Smooth muscle cell (in vitro differentiated cells): Measurements from ENCODE around the gene TEDC1. TPM values are rescaled to one million over a fixed set of nuclear protein-coding genes. Genes with fewer than 3 reads are reported as not detected.

Experiments used
- DNase-seq: peaks from one replicate; lab custom pipeline; 2025; ENCODE audit not compliant: unreplicated experiment; lab: John Stamatoyannopoulos, UW
- H2AFZ ChIP-seq: fragments of 200-600 bp; sonication (generic); 2 replicates; pipeline ENCODE4 v1.6.0; 2016; ENCODE audit warnings: antibody characterized with exemption, low read depth, mild to moderate bottlenecking
- H3F3A ChIP-seq: fragments of 200-600 bp; sonication (generic); 2 replicates; pipeline ENCODE4 v1.6.0; 2017; ENCODE audit warnings: antibody characterized with exemption, low read depth
- H3K27ac ChIP-seq: fragments of 200-600 bp; sonication (generic); 2 replicates; pipeline ENCODE4 v1.5.1; 2016; ENCODE audit warnings: low read depth, mild to moderate bottlenecking
- H3K27me3 ChIP-seq: fragments of 200-600 bp; sonication (generic); 2 replicates; pipeline ENCODE4 v1.6.1; 2016; ENCODE audit warnings: low read depth, mild to moderate bottlenecking
- H3K36me3 ChIP-seq: fragments of 200-600 bp; sonication (generic); 2 replicates; pipeline ENCODE4 v1.5.1; 2016; ENCODE audit warnings: low read depth
- H3K4me1 ChIP-seq: fragments of 200-600 bp; sonication (generic); 2 replicates; pipeline ENCODE4 v1.5.1; 2016; ENCODE audit warnings: low read depth
- H3K4me2 ChIP-seq: fragments of 200-600 bp; sonication (generic); 2 replicates; pipeline ENCODE4 v1.6.0; 2016; ENCODE audit warnings: mild to moderate bottlenecking
- H3K4me3 ChIP-seq: fragments of 200-600 bp; sonication (generic); 2 replicates; pipeline ENCODE4 v1.5.1; 2016; ENCODE audit warnings: mild to moderate bottlenecking
- H3K79me2 ChIP-seq: fragments of 200-600 bp; sonication (generic); 2 replicates; pipeline ENCODE4 v1.6.0; 2016; ENCODE audit warnings: low read depth, mild to moderate bottlenecking
- H3K9ac ChIP-seq: fragments of 200-600 bp; sonication (generic); 2 replicates; pipeline ENCODE4 v1.6.0; 2016; ENCODE audit warnings: low read depth
- H3K9me3 ChIP-seq: fragments of 200-600 bp; sonication (generic); replicated peaks from 2 replicates; pipeline ENCODE4 v1.5.1; 2016; ENCODE audit warnings: low read depth
- H4K20me1 ChIP-seq: fragments of 200-600 bp; sonication (generic); 2 replicates; pipeline ENCODE4 v1.6.0; 2016; ENCODE audit warnings: low read depth
- WGBS: methylation state at CpG from one replicate; pipeline ENCODE4 v1.1.7; 2016; ENCODE audit warnings: low lambda C conversion rate; 5-methylcytosine and 5-hydroxymethylcytosine counted together
- polyA plus RNA-seq: library from polyadenylated mRNA; unstranded; fragments of >200 nt; fragmentation: Nextera tagmentation; extraction: Ambion mirVana; gene quantifications from 2 replicates; pipeline ENCODE4 v1.2.1, GENCODE V29; 2016
- total RNA-seq: library from RNA; depleted of rRNA; stranded (reverse); fragments of >200 nt; gene quantifications from 2 replicates; pipeline ENCODE4 v1.2.3, GENCODE V29; 2014
- TF ChIP-seq, protein P1 (sequence below): fragments of 200-600 bp; sonication (generic); IDR thresholded peaks from 2 replicates; pipeline ENCODE4 v1.5.1; 2017; ENCODE audit warnings: borderline replicate concordance, mild to moderate bottlenecking, antibody characterized with exemption; ENCODE audit not compliant: insufficient read depth, poor library complexity, severe bottlenecking

The TEDC1 gene
- total and polyA plus RNA-seq, 2 experiments from 2014 or later = 3.8 to 8.2 TPM

DNA sequence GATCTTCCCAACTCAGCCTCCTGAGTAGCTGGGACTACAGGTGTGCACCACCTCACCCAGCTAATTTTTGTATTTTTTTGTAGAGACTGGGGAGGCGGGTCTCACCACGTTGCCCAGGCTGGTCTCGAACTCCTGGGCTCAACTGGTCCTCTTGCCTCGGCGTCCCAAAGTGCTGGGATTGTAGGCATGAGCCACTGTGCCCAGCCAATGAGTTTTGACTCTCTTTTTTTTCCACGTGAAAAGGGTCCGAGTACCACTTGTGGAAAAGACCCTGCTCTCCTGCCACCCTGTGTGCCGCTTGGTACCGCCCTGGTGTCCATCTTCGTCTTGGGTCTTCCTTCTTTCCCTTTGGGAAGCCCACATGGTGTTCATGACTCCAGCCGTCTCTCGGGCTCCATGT, 17.6 kb downstream of the TEDC1 start:
- Histone ChIP-seq H3K27ac (no peak overlapping the region), H3K27me3 (peaks cover 5% of the 10 kb centered on the region), H3K36me3 (no peaks in the 10 kb centered on the region), H4K20me1 (no peaks in the 10 kb centered on the region), H2AFZ (no peak overlapping the region), H3F3A (no peaks in the 10 kb centered on the region), H3K79me2 (no peaks in the 10 kb centered on the region), H3K4me2 (no peak overlapping the region), H3K4me1 (no peaks in the 10 kb centered on the region), H3K9ac (no peak overlapping the region), H3K9me3 (no peaks in the 10 kb centered on the region), H3K4me3 (no peak overlapping the region)
- 81% methylated on average over 12 of the region's 12 CpGs for WGBS
- DNase-seq = no peak
- TF ChIP-seq, protein P1, sequence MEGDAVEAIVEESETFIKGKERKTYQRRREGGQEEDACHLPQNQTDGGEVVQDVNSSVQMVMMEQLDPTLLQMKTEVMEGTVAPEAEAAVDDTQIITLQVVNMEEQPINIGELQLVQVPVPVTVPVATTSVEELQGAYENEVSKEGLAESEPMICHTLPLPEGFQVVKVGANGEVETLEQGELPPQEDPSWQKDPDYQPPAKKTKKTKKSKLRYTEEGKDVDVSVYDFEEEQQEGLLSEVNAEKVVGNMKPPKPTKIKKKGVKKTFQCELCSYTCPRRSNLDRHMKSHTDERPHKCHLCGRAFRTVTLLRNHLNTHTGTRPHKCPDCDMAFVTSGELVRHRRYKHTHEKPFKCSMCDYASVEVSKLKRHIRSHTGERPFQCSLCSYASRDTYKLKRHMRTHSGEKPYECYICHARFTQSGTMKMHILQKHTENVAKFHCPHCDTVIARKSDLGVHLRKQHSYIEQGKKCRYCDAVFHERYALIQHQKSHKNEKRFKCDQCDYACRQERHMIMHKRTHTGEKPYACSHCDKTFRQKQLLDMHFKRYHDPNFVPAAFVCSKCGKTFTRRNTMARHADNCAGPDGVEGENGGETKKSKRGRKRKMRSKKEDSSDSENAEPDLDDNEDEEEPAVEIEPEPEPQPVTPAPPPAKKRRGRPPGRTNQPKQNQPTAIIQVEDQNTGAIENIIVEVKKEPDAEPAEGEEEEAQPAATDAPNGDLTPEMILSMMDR = no peak

DNA sequence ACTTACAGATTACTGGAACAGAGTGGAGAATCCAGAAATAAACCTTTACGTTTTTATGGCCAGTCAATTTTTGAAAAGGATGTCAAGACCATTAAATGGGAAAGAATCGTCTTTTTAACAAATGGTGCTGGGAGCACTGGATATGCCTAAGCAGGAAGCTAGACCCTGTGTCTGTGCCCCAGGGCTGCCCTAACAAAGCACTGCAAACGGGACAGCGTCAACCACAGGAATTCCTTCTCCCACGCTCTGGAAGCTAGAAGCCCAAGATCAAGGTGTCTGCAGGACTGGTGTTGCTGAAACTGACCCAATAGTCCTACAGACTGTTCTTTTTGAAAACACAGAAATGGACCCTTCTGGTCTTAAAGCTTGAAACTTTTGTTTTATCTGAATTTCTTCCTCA, 26.1 kb downstream of the TEDC1 start:
- H3K36me3 ChIP-seq = no peaks in the 10 kb centered on the region
- H3K27me3 ChIP-seq = no peaks in the 10 kb centered on the region
- no peaks in the 10 kb centered on the region for H3K9me3 ChIP-seq
- TF ChIP-seq, protein P1 = no peak
- no peak overlapping the region for H3K4me2 ChIP-seq
- DNase-seq = no peak
- no peak overlapping the region for H3K4me3 ChIP-seq
- H2AFZ ChIP-seq = no peak overlapping the region
- no peaks in the 10 kb centered on the region for H3K79me2 ChIP-seq
- H3K27ac ChIP-seq = no peak overlapping the region
- no peaks in the 10 kb centered on the region for H3K4me1 ChIP-seq
- H3K9ac ChIP-seq = no peak overlapping the region
- no peaks in the 10 kb centered on the region for H3F3A ChIP-seq
- H4K20me1 ChIP-seq = no peaks in the 10 kb centered on the region
- 50% methylated on average over 5 of the region's 5 CpGs for WGBS

DNA sequence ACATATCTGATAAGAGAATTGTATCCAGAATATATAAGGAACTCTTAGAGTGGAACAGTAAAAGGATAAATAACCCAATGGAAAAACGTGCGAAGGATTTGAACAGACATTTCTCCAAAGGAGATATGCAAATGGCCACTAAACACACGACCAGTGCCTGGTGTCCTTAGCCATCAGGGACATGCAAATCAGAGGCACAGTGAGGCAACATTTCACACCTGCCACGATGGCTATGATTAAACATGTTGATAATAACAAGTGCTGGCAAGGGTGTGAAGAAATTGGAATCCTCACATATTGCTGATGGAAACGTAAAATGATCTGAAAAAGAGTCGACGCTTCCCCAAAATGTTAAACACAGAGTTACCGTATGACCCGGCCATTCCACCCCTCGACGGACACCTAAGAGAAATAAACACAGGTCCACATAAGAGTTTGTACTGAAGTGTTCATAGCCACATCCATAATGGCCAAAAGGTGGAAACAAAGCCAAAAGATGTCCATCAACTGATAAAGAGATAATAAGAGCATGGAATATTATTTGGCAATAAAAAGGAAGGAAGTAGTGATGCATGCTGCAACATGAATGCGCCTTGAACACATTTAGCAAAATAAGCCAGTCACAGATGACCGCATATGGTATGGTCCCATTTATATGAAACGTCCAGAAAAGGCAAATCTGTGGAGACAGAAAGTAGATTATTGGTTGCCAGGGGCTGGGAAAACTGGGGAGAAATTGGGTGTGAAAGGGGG, 29.1 kb downstream of the TEDC1 start:
- Histone ChIP-seq H4K20me1 (no peaks in the 10 kb centered on the region), H3K27ac (no peak overlapping the region), H3K4me3 (no peak overlapping the region), H3K27me3 (no peaks in the 10 kb centered on the region), H3K36me3 (no peaks in the 10 kb centered on the region), H3K79me2 (no peaks in the 10 kb centered on the region), H3F3A (no peaks in the 10 kb centered on the region), H3K4me1 (no peaks in the 10 kb centered on the region), H3K4me2 (no peak overlapping the region), H2AFZ (no peak overlapping the region), H3K9ac (no peak overlapping the region), H3K9me3 (no peaks in the 10 kb centered on the region)
- 78% methylated on average over 14 of the region's 14 CpGs for WGBS
- TF ChIP-seq, protein P1 = no peak
- no peak for DNase-seq

DNA sequence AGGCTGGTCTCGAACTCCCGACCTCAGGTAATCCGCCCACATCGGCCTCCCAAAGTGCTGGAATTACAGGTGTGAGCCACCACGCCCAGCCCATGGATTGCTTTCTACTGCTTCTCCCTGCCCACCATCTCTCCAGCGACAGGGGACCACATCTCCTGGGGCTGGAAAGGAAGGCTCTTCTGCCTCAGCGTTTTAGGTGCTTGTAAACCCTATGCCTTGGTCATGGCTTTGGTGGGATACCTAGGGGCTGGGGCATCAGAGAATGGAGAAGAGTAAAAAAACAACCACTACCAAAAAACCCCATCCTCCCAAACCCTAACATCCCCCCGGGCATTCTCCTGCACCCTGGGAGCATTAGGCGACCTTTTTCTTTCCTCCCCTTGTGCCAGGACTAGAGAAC, 34.3 kb downstream of the TEDC1 start:
- 84% methylated on average over 9 of the region's 9 CpGs for WGBS
- no peak overlapping the region for H3K4me2 ChIP-seq
- no peak overlapping the region for H3K4me3 ChIP-seq
- no peak overlapping the region for H2AFZ ChIP-seq
- H3K9me3 ChIP-seq = no peaks in the 10 kb centered on the region
- no peaks in the 10 kb centered on the region for H3K4me1 ChIP-seq
- H4K20me1 ChIP-seq = no peaks in the 10 kb centered on the region
- no peak overlapping the region for H3K9ac ChIP-seq
- H3K36me3 ChIP-seq = no peaks in the 10 kb centered on the region
- H3K27me3 ChIP-seq = no peaks in the 10 kb centered on the region
- TF ChIP-seq, protein P1 = no peak
- H3F3A ChIP-seq = no peaks in the 10 kb centered on the region
- H3K27ac ChIP-seq = no peak overlapping the region
- H3K79me2 ChIP-seq = no peaks in the 10 kb centered on the region
- DNase-seq = no peak
